Measurements from ENCODE around the gene GTF2A1L.

DNA sequence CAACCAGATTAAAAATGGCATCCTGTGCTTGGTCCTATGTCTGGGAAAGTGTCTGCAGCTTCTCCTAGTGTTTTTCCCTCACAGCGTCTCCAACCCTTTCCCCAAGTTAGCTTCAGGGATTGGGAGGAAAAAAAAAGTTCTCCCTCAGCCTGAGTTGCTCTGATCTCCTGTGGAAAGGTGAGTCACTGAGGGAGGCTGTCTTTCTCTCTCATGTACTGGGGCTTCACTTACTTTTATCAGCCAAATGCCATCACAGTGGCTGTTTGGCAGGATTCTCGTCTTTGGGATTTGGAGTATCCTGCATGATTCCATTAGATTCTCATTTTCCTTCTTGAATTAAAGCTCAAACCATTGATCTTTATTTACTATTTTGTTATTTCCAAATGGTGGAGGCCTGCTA, 18.1 kb downstream of the GTF2A1L start:
- TF ChIP-seq, protein P1, sequence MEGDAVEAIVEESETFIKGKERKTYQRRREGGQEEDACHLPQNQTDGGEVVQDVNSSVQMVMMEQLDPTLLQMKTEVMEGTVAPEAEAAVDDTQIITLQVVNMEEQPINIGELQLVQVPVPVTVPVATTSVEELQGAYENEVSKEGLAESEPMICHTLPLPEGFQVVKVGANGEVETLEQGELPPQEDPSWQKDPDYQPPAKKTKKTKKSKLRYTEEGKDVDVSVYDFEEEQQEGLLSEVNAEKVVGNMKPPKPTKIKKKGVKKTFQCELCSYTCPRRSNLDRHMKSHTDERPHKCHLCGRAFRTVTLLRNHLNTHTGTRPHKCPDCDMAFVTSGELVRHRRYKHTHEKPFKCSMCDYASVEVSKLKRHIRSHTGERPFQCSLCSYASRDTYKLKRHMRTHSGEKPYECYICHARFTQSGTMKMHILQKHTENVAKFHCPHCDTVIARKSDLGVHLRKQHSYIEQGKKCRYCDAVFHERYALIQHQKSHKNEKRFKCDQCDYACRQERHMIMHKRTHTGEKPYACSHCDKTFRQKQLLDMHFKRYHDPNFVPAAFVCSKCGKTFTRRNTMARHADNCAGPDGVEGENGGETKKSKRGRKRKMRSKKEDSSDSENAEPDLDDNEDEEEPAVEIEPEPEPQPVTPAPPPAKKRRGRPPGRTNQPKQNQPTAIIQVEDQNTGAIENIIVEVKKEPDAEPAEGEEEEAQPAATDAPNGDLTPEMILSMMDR (conservative IDR thresholded peaks at IDR 0.05): no peak
- no peak for TF ChIP-seq EZH2 (IDR thresholded peaks at IDR 0.05; ENCODE audit: low read depth)
